Measurements from ENCODE around the gene EEFSEC. TPM values are rescaled to one million over a fixed set of nuclear protein-coding genes. Genes with fewer than 3 reads are reported as not detected.

EEFSEC gene
- total RNA-seq, 1 experiment from 2014 or later, result 21.3 TPM

GRCh38 chr3:128313935-128314334, 160.7 kb downstream of the EEFSEC start:
- no peaks in the 10 kb centered on the region for H3F3A ChIP-seq (ENCODE audit: insufficient read depth, low read depth)
- no peak overlapping the region for H3K4me2 ChIP-seq
- intact Hi-C loops (cut with micrococcal nuclease; ENCODE audit: unreplicated experiment), result no loop called here
- H3K9me3 ChIP-seq (ENCODE audit: insufficient read depth, low read depth), result no peaks in the 10 kb centered on the region
- H3K4me1 ChIP-seq (replicated peaks; ENCODE audit: insufficient read depth), result no peaks in the 10 kb centered on the region
- no peak overlapping the region for H3K27ac ChIP-seq
- CTCF ChIA-PET, result no interaction called here
- H3K4me3 ChIP-seq, result no peak overlapping the region
- H3K9me2 ChIP-seq (ENCODE audit: insufficient read depth), result no peaks in the 10 kb centered on the region
- DNase-seq, result no peak
- no peaks in the 10 kb centered on the region for H3K36me3 ChIP-seq (ENCODE audit: low read depth)
- H3K79me2 ChIP-seq (ENCODE audit: low read depth), result no peaks in the 10 kb centered on the region
- no peak for TF ChIP-seq EZH2 (IDR thresholded peaks at IDR 0.05; ENCODE audit: low read depth)
- TF ChIP-seq CTCF (conservative IDR thresholded peaks at IDR 0.05), result no peak
- H3K27me3 ChIP-seq (ENCODE audit: insufficient read depth, low read depth), result no peaks in the 10 kb centered on the region
- POLR2A ChIA-PET (ENCODE audit: unreplicated experiment), result no interaction called here
- BruUV-seq (replicated peaks), result no TSS peak
- no peaks in the 10 kb centered on the region for H4K20me1 ChIP-seq (ENCODE audit: insufficient read depth)
- no peak overlapping the region for H2AFZ ChIP-seq

GRCh38 chr3:128315313-128315712, 162.0 kb downstream of the EEFSEC start:
- no peak for DNase-seq
- H3F3A ChIP-seq (ENCODE audit: insufficient read depth, low read depth), result no peaks in the 10 kb centered on the region
- H2AFZ ChIP-seq, result no peak overlapping the region
- no peaks in the 10 kb centered on the region for H3K36me3 ChIP-seq (ENCODE audit: low read depth)
- H3K9me3 ChIP-seq (ENCODE audit: insufficient read depth, low read depth), result no peaks in the 10 kb centered on the region
- ChIA-PET CTCF (no interaction called here), POLR2A (ENCODE audit: unreplicated experiment) (interaction anchor here (0.6 kb wide), 1 partner anchor 68 kb away, joined by 6 read pairs; no protein-coding TSS in a partner anchor)
- H3K27me3 ChIP-seq (ENCODE audit: insufficient read depth, low read depth), result no peaks in the 10 kb centered on the region
- TF ChIP-seq CTCF (conservative IDR thresholded peaks at IDR 0.05) (no peak), EZH2 (IDR thresholded peaks at IDR 0.05; ENCODE audit: low read depth) (no peak)
- H3K4me2 ChIP-seq, result no peak overlapping the region
- no peak overlapping the region for H3K4me3 ChIP-seq
- H3K9me2 ChIP-seq (ENCODE audit: insufficient read depth), result no peaks in the 10 kb centered on the region
- BruUV-seq (replicated peaks), result no TSS peak
- H4K20me1 ChIP-seq (ENCODE audit: insufficient read depth), result no peaks in the 10 kb centered on the region
- H3K4me1 ChIP-seq (replicated peaks; ENCODE audit: insufficient read depth), result no peaks in the 10 kb centered on the region
- intact Hi-C loops (cut with micrococcal nuclease; ENCODE audit: unreplicated experiment), result no loop called here
- no peaks in the 10 kb centered on the region for H3K79me2 ChIP-seq (ENCODE audit: low read depth)
- no peak overlapping the region for H3K27ac ChIP-seq

- H3K4me3 ChIP-seq, result no peak overlapping the region
- no peak overlapping the region for H2AFZ ChIP-seq
- no peak overlapping the region for H3K4me2 ChIP-seq
- no peaks in the 10 kb centered on the region for H3K27me3 ChIP-seq (ENCODE audit: insufficient read depth, low read depth)
- no peaks in the 10 kb centered on the region for H3K36me3 ChIP-seq (ENCODE audit: low read depth)
- no peaks in the 10 kb centered on the region for H3F3A ChIP-seq (ENCODE audit: insufficient read depth, low read depth)
- no peak overlapping the region for H3K27ac ChIP-seq
- POLR2A ChIA-PET (ENCODE audit: unreplicated experiment), result no interaction called here
- no peaks in the 10 kb centered on the region for H4K20me1 ChIP-seq (ENCODE audit: insufficient read depth)
- no peaks in the 10 kb centered on the region for H3K9me2 ChIP-seq (ENCODE audit: insufficient read depth)
- CTCF ChIA-PET, result interaction anchor here (0.6 kb wide), 1 partner anchor 768 kb away, joined by 13 read pairs; no protein-coding TSS in a partner anchor
- BruUV-seq (replicated peaks), result no TSS peak
- DNase-seq, result no peak
- H3K4me1 ChIP-seq (replicated peaks; ENCODE audit: insufficient read depth), result no peaks in the 10 kb centered on the region
- no peaks in the 10 kb centered on the region for H3K79me2 ChIP-seq (ENCODE audit: low read depth)
- TF ChIP-seq CTCF (conservative IDR thresholded peaks at IDR 0.05) (no peak), EZH2 (IDR thresholded peaks at IDR 0.05; ENCODE audit: low read depth) (no peak)
- intact Hi-C loops (cut with micrococcal nuclease; ENCODE audit: unreplicated experiment), result no loop called here
- H3K9me3 ChIP-seq (ENCODE audit: insufficient read depth, low read depth), result no peaks in the 10 kb centered on the region
Measured at GRCh38 chr3:128316481-128316891, 163.2 kb downstream of the EEFSEC start.
